HG03442 (cell line): Measurements from ENCODE around the gene CCDC148.
A peak's percentile ranks its signal among the peaks of the same experiment; 100 is the strongest.

Experiments
- ATAC-seq: cut with Tn5 transposase; IDR thresholded peaks from one replicate; pipeline ENCODE4 v1.9.1; 2021; ENCODE audit warnings: mild to moderate bottlenecking, moderate library complexity; ENCODE audit not compliant: unreplicated experiment

Gene CCDC148

GRCh38 chr2:158456309-158457066 is at the start of gene CCDC148, which contains the start of gene PKP4:
Gene CCDC148 (minus strand): TSS chr2:158456753. CDS start chr2:158456439, 314 bp downstream.
Gene PKP4 (plus strand): TSS chr2:158456952. CDS start chr2:158533185, 76,233 bp downstream.
- ATAC-seq = peak; percentile 93

- ATAC-seq = no peak
Observed at GRCh38 chr2:158505448-158505934, 48.9 kb upstream of the CCDC148 start.

DNA sequence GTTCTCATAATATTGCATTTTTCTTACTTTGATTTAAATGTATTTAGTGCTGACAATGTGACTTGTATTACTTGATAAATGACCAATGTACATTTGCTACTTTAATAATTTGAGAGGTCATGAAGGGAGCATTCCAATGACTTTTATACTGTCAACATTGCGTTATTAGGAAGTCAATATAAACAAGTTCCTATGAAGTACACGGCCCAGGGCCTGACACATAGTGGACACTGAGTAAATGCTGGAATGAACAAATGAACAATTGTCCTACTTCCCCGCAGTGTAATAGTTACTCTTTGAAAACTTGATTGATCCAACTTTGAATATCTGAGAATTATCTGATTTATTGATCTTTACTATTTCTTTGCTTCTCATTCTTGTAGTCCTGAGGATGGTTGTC is 47.5 kb upstream of the CCDC148 start:
- ATAC-seq = no peak

GRCh38 chr2:158502974-158503373 is 46.4 kb upstream of the CCDC148 start:
- no peak for ATAC-seq

DNA sequence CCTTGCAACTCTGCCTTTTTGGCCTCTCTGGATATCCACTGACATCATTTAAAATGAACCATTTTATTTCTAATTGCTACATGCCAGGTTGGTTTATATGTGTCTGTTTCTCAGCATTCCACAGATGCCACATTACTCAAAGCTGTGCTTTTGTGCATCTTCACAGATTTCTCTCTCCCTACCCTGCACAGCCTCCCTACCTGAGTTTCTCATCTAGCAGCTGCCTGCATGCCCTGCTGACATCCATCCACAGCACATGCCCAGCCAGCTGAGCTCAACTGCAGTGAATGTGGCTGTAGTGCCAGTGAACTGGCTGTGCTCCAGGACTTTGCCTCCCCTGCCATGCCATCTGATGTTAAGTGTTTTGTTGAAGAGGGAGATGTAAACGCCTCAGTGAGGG is 44.7 kb upstream of the CCDC148 start:
- ATAC-seq = no peak

DNA sequence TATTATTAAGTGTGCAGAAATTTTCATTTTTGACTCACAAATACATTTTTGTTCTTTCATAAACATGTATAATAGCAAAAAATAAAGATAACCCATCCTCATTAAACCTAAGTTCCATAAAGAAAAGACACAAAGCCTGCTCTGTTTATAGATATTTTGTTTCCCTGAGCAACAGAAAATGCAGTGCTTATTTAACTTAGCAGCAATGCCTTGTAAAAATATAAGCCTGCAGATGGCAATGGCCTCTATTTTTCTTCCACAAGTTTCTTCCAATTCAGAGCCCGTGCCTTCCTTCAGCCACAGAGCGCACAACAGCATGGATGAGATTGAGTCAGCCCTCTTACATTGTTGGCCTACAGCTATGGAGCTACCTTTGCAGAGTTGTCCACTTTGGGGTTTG is 43.8 kb upstream of the CCDC148 start:
- no peak for ATAC-seq

DNA sequence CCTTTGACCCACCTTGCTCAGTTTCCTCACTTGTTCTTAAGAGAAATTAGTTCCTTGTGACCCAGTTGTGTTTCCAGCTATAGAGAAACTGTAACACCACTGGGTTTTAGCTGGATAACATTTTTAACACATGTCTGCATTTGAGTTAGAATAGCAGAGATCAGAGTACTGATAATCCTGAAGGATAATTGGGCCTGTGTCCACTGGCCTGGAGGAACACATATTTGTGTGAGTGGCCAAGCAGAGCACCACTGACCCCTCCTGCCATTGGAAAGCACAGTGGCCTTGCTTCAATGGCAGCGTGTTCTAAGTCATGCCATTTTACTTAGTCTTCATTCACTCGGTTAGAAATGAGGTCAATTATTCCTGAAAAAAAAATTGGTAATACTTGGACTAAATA is 42.8 kb upstream of the CCDC148 start:
- no peak for ATAC-seq

DNA sequence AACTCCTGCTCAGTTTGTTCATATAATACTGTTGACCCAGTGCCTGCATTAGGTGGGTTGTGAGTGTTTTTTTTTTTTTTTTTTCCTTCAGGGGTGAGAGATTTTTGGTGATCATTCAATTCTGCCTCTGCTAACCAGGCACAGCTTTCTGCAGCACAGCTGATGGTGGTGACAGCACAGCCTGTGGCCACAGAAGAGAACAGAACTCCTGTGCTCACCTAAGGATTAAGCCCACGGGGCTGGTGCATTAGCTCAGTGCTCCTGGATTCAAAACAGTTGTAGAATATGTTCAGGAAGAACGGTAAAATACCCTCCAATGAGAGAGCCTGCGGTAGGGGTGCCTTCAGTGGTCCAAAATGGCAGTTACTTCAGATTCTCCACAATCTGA is 42.2 kb upstream of the CCDC148 start:
- no peak for ATAC-seq

DNA sequence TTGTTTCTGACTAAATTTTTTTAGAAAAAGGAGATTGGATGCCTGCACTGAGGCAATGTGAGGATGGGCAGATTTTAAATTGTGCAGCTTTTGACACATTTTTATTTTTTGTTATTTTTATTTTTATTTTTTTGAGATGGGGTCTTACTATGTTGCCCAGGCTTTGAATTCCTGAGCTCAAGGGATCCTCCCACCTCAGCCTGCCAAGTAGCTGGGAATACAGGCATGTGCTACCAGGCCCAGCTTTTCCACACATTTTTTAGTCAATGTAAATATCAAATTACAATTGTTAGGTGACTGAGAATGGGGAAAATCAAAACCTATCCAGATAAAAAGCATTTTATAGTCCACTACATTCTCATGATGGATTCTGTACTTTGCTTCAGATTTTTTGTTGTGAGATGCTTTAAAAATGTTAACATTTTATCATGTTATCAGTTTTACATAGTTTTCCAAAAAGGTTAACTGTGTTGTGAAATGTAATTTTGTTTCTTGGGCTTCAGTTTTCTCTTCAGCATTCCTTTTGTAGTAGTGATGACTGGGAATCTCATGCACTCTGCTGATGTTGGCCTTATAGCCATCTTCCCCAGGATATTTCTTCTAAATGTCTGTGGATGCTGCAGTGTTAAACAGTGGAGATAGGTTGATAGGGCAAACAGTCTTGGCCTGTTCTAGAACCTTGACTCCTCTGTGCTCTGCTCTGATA is 41.6 kb upstream of the CCDC148 start:
- ATAC-seq = no peak

DNA sequence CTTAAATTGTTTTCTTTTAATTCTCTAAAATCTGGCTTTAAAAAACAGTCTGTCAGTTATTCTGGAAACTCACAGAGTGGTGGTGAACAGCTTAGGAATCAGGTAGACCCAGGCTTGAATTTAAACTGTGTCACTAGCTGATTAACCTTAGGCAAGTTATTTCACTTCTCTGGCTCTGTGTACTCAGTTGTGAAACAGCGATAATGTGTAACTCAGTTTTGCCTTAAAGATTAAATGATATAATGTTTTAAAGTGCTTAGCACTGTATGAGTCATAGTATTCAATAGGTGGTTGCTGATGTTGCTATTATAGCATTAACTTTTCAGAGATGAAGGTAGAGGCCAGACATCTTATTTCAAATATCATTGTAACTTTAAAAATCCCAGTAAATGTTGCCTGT is 40.9 kb upstream of the CCDC148 start:
- ATAC-seq = no peak

DNA sequence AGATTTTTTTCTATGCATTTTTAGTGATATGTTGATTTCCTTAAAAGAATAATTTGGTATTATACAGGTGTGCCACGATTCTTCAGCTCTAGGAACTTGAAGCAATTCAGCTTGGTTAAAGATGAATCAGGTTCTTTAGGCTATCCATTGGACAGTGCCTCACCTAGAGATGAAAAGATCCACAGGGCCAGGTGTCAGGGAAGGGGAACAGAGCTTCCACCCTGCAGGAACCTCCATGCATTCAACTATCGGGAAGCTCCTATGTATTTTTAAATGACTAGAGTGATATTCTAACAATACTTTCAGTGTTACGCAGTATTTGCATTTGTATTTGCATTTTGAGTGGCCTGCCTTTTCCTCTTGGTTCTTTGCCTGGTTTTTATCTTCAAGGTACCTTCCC is 40.4 kb upstream of the CCDC148 start:
- no peak for ATAC-seq

DNA sequence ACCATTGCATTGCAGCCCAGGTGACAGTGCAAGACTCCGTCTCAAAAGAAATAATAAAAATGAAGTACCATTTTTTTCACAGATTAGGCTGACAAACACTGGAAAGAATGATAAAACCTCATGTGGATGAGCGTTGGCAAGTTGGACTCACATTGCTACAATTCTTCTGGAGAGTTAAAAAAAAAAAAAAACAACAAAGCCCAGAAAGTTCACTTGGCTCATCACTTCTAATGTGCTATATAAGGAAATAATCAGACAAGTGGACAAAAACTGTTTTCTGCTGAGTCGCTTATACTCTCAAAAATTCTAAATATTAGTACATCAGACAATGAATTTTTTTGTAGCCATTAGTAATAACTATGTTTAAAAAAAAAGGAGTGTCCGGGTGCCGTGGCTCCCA is 38.6 kb upstream of the CCDC148 start:
- no peak for ATAC-seq

DNA sequence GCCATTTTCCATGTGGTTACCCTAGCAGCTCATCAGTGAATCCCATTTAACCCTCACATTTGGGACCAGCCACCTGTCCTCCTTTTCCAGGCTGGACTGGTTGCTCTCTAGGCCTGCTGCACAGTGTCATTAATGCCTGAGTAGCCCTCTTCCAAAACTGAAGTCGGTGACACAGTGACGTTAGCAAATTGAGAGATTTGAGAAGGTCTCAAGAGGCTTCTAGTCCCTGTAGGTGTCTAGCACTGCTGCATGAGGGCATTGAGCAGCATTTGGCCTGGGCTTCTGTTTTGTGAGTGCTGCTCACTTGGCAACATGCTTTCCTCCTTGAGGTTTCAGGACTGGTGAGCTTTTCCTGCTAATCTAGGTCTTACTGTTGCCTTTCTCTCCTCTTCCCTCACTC is 36.9 kb upstream of the CCDC148 start:
- ATAC-seq = no peak

DNA sequence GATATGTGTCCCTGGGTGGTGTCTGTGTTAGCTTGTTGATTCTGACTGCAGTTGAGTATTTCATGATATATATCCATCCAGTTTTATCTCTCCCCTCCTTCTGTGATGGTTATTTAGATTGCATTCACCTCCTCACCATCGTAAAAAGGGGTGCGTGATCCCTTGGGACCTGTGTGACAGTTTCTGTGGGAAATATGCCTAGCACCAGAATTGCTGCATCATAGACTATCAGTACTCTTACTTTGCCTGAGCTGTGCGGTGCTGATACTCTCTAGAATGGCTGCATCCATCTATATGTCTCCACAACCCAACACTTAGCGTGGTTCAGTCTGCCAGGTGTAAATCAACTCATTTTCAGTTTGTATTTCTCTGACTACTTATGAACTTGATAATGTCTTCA is 34.5 kb upstream of the CCDC148 start:
- no peak for ATAC-seq

DNA sequence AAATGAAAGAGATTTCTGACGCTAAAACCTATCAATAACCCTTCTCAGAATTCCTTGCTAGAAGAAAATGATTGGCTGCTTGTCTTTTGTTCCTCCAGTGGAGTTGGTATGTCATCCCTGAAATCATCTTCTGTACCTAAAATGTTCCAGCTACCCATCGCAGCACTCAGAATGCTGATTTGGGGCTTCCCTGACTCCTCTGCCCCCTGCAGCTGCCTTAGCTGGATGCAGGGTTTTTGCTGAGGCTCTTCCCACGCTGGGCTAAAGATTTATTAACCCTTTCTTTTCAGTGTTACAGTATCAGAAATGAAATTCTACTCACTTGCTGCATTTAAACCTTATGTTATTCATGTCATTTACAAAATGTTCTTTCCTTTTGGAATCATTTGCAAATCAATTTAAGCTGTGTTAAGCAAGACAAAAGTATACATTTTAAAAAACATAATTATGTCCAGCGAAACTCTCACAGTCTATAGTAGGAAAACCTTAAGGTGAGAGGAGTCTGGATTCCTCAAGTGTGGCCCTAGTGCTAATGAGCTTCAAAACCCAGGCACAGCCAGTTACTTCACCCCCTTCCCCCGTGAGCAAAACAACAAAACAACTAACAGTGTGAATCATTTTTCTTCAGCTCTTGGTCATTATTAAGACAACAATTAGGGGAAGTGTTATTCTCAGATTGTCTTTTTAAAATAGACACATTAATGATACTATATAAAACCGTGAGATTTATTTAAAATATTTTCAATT is 33.0 kb upstream of the CCDC148 start:
- ATAC-seq = no peak

DNA sequence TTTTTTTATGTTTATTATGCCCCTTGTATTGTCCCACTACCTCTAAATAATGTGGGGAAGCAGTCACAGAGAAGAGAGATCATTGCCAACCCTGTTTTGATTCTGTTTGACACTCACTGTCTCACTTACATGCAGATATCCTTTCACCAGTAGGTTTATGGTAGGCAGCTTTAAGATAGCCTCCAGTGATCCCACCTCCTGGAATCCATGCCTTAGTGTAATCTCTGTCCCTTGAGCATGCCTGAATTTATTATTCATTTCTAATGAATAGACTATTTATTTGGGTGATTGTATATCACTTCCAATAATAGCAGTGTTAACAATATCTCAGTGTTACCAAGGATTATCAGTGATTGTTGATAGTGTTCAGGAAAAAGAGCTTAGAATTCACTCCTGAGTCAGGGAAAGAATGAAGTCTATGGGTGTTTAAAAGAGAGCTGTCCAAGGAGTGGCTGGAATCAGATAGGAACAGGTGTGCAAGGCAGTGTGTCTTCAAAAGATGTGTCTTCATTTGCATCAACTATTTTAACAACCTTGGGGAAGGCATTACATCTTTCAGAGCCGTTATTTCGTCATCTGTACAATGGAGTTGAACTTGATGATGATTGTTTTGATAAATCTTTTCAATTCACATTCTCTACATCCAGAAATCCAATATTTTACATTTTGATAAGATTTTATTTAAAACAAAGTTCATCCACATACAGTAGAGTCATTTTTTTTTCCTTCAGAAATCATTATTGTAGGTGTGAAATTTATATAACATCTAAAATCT is 32.1 kb upstream of the CCDC148 start:
- ATAC-seq = no peak

DNA sequence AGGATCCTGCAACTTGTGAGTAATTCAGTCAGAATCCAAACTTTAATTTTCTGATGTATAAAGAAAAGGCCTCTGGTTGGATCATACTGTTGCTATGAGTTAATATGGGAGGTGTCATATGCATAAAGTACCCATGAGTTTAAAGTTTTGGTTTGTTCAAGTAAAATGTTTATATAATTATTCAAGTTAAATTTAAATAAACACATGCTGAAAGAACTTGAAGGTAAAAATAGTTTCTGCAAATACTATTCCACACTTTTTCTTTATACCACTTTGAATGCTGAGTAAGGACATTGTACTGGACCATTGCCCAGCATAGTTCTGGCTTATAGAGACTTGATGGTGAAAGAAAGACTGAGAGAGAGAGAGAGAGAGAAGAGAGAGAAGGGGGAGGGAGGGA is 30.9 kb upstream of the CCDC148 start:
- ATAC-seq = no peak

DNA sequence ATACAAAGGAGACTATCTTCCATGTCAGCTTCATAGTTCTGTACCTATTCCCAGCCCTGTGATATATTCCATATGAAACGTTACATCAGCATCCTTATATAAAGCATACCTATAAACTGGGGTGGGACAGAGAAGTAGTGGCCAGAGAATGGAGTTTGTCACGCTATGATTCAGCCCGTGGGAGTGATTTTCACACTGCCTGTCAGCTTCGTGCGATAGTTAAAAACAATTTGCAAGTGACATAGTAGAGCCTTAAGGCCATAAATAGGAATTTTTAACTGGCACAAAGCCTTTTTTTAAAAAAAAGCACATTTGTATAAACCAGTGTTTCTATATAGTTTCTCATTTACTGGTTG is 30.4 kb upstream of the CCDC148 start:
- ATAC-seq = no peak

DNA sequence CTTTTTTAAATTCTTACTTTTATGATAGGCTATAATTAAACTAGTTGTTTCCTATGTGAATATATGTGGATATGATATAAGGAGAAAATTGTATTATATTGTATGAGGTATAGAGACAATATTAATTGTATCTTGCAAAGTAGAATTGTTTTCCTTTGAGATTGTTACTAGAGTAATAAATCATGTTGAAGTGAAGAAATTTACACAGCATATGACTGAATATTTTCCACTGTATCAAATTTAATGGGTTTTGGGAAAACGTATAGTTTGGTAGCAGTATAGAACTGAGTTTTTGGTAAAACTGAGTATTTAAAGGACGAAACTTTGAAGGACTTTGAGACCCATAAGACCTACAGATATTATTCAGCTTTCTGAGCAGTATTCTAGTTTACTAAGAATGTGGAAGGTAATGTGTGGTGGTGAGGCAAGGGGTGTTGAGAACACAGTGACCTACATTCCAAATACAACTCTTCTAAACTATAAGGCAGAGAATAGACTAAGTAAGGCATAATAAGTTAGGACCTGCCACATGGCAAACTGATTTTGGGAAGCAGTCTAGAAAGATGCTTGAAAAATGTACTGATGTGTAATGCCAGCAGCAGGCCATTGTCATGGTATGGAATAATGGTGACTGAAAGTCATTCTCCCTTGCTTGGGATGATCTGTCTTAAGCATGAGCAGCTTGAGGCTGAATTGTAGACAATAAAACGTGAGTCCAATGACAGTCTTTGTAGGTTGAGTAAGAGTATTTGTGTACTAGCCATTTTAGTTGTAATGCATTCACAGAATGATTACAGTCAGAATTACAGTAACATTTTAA is 29.8 kb upstream of the CCDC148 start:
- ATAC-seq = no peak
